Mucosa of stomach (tissue), 1 donor: Measurements from ENCODE around the gene ZBTB7A.

ENCODE experiments used
- H3K27me3 ChIP-seq: one replicate; pipeline ENCODE4 v1.7.0; 2013; ENCODE audit warnings: mild to moderate bottlenecking, low read length; ENCODE audit not compliant: control insufficient read depth, insufficient read depth
- H3K36me3 ChIP-seq: one replicate; pipeline ENCODE4 v1.7.0; 2013; ENCODE audit warnings: low read length; ENCODE audit not compliant: control insufficient read depth, insufficient read depth
- H3K4me1 ChIP-seq: one replicate; pipeline ENCODE4 v1.7.0; 2013; ENCODE audit warnings: mild to moderate bottlenecking, low read length; ENCODE audit not compliant: control insufficient read depth, insufficient read depth
- H3K4me3 ChIP-seq: one replicate; pipeline ENCODE4 v1.7.0; 2013; ENCODE audit warnings: low read length
- H3K9ac ChIP-seq: one replicate; pipeline ENCODE4 v1.7.0; 2013; ENCODE audit warnings: mild to moderate bottlenecking, low read length, moderate library complexity
- H3K9me3 ChIP-seq: one replicate; pipeline ENCODE4 v1.7.0; 2013; ENCODE audit warnings: mild to moderate bottlenecking, low read length, moderate library complexity; ENCODE audit not compliant: control insufficient read depth
- donor health status: Pancreatic carcinoma.

Gene ZBTB7A

DNA sequence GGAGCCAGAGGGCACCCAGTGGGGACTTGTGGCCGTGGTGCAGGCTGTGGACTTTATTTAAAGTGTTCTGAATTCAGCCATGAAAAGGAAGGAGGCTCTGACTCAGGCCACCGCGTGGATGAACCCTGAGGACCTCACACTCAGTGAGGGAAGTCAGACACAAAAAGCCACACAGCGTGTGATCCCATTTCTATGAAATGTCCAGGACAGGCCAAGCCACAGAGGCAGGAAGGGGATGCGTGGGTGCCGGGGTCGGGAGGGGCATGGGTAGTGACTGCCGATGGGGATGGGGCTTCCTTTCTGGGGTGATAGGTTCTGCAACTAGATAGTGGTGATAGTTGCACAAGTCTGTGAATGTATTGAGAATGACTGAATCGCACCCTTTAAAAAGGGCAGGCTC is 8.7 kb upstream of the ZBTB7A start:
- Histone ChIP-seq H3K4me1 (peaks cover 18% of the 10 kb centered on the region), H3K4me3 (no peak overlapping the region), H3K9me3 (no peaks in the 10 kb centered on the region), H3K36me3 (no peaks in the 10 kb centered on the region), H3K9ac (no peak overlapping the region), H3K27me3 (no peaks in the 10 kb centered on the region)

DNA sequence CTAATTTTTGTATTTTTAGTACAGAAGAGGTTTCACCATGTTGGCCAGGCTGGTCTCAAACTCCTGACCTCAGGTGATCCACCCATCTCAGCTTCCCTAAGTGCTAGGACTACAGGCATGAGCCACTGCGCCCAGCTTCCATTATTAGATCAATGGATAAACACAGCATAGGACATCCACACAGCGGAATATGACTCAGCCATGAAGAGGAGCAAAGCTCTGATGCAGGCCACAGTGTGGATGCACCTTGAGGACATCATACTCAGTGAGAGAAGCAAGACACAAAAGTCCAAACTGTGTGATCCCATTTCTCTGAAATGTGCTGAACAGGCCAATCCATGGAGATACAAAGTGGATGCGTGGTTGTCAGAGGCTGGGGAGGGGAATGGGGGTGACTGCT is 4.9 kb upstream of the ZBTB7A start:
- no peak overlapping the region for H3K9ac ChIP-seq
- no peak overlapping the region for H3K4me3 ChIP-seq
- H3K27me3 ChIP-seq: no peaks in the 10 kb centered on the region
- H3K36me3 ChIP-seq: no peaks in the 10 kb centered on the region
- H3K9me3 ChIP-seq: no peaks in the 10 kb centered on the region
- H3K4me1 ChIP-seq: peaks cover 9% of the 10 kb centered on the region

DNA sequence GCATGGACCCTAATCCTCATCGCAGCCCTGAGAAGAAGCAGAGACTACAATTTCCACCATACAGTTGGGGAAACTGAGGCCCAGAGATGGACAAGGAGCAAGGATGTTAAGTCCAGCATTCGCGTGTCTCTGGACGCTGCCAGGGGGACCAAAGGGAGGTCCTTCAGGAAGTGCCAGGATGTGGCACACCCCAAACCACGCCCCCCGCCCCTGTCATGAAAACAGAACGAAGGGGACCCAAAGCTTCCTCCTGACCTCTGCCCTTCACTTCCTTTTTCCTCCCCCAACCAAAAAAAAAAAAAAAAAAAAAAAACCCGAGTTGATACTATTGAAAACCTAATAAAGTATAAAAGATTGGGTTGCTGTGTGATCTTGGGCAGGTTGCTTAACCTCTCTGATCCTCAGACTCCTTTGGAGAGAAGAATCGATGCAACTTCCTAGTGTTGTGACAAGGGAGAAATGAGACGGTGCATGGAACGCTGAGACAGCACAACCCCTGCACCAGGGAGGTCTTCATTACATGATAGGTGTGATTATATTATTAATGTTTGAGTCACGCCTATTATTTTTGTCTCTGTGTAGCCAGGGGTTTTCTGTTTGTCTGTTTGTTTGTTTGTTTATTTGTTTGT is 2.7 kb upstream of the ZBTB7A start:
- Histone ChIP-seq H3K4me3 (no peak overlapping the region), H3K9ac (no peak overlapping the region), H3K9me3 (no peaks in the 10 kb centered on the region)

DNA sequence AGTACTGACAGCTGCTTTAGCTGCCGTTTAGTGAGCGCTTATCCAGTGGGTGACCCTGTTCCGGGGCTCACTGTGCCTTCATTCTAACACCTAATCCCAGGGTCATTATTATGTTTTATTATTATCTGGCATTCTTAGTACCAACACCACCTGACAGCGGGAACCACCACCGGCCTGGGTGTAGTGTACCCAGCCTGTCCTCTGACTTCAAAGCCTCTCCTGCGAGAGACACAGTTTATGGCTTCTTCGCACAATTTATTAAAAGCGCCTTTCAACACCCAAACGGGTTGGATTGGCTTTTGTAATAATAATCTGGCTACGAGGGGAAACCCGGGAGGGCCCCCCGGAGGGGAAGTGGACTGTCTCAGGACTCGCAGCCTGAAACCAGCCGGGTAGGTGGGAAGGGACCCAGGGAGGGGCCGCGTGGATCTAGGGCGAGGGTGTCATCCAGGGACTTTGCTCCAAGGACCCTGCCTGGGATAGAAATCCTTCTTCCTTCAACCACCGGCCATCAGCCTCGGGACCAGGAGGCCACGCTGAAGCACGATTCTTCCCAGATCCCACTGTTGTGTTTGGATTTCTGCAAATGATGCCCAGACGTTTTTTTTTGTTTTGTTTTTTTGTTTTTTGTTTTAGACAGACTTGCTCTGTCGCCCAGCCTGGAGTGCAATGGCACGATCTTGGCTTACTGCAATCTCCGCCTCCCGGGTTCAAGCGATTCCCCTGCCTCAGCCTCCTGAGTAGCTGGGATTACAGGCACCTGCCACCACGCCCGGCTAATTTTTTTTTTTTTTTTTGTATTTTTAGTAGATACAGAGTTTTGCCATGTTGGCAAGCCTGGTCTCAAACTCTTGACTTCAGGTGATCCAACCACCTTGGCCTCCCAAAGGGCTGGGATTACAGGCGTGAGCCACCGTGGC is 1.6 kb upstream of the ZBTB7A start:
- H3K36me3 ChIP-seq: no peaks in the 10 kb centered on the region
- no peaks in the 10 kb centered on the region for H3K27me3 ChIP-seq
- peak overlapping the region; percentile 84 for H3K9ac ChIP-seq
- H3K4me1 ChIP-seq: peaks cover 16% of the 10 kb centered on the region
- H3K9me3 ChIP-seq: no peaks in the 10 kb centered on the region
- no peak overlapping the region for H3K4me3 ChIP-seq

More for the DNA sequence above, 2.7 kb upstream of the ZBTB7A start:
- Histone ChIP-seq H3K36me3 (no peaks in the 10 kb centered on the region), H3K27me3 (no peaks in the 10 kb centered on the region), H3K4me1 (peaks cover 9% of the 10 kb centered on the region)

DNA sequence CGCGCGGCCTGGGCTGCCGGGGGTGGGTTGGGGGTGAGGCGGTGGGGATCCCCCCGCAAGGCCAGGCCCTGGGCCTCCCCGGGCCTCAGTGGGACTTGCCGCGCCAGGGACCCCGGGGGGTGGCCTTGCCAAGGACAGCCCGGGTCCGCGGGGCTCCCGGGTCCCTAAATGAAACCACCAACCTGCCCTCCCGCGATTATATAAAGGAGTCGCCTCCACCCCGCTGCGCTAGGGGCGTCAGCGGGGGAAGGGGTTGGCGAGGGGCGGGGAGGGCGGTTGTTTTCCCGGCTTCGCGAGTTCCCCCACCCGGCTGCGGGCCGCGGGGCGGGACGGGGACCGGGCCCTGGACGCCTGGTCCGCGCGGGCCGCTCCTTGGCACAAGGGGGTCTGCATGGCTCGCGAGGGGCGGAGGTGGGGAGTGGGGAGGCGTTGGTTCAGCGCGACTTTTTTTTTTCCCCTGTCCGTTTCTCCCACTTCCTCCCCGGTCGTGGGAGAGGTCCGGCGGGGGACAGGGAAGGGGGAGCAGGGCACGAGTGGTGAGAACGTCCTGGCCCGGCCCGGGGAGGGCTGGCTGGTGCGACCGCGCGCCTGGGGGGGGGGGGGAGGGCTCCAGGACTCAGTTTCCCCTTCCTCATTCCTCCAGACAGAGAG is 822 bp upstream of the ZBTB7A start:
- peaks cover 24% of the 10 kb centered on the region for H3K4me1 ChIP-seq
- no peaks in the 10 kb centered on the region for H3K27me3 ChIP-seq
- peak overlapping the region; percentile 84 for H3K9ac ChIP-seq
- no peaks in the 10 kb centered on the region for H3K36me3 ChIP-seq
- peak overlapping the region; percentile 36 for H3K4me3 ChIP-seq
- no peaks in the 10 kb centered on the region for H3K9me3 ChIP-seq

DNA sequence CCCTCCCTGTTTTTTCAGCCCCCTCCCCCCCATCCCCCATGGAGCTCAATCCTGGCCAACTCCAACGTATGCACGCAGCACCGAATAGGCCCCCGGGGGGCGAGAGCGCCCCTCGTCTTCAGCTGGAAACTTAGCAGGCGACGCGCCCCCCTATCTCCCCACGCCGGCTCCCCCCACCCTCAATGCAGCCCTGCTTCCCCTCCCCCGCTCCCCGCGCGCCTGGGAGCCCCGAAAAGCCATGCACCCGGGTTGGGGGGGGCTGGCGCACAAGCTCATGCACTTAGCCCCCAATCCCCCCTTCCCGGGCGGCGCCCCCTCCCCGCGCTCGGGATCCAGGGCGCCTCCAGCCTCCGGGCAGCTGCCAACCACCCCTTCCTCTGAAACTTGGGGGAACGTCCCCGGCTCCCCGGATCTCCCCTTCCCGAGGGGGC is 508 bp downstream of the ZBTB7A start:
- Histone ChIP-seq H3K4me1 (peaks cover 38% of the 10 kb centered on the region), H3K9ac (peak overlapping the region; percentile 81)

DNA sequence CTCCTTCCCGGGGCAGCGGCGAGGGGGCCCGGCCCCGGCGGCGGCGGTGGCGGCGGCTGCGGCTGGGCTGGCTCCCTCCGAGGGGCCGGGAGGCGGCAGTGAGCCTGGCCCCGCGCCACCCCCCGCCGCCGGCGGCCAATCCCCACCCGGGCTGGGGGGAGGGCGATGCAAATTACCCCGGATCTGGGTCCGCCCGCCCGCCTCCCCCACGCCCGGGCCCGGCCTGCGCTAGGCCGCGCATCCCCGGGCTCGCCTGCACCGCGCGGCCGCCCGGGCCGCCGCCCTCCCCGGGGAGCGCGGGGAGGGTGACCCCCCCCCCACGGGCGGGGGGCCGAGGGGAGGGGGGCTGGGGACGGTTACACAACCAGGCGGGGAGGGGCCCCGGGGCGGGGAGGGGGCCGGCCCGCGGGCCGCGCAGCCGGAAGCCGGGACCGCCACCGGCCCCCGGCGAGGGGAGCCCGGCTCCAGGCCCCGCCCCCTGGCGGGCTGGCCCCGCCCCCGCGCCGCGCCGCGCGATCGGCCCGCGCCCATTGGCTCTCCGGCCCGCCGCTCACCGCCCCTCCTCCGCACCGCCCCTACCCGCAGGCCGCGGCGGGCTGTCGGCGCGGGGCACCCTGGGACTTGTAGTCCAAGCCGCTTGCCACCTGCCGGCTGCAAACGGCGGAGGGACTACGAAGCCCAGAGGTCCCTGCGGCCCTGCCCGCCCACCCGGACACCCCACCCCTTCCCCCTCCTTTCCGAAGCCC is 1.1 kb downstream of the ZBTB7A start:
- H3K27me3 ChIP-seq: no peaks in the 10 kb centered on the region
- no peaks in the 10 kb centered on the region for H3K36me3 ChIP-seq
- H3K9ac ChIP-seq: no peak overlapping the region
- no peaks in the 10 kb centered on the region for H3K9me3 ChIP-seq
- H3K4me3 ChIP-seq: no peak overlapping the region
- peaks cover 43% of the 10 kb centered on the region for H3K4me1 ChIP-seq

More for the DNA sequence above, 508 bp downstream of the ZBTB7A start:
- Histone ChIP-seq H3K27me3 (no peaks in the 10 kb centered on the region), H3K9me3 (no peaks in the 10 kb centered on the region), H3K4me3 (no peak overlapping the region), H3K36me3 (no peaks in the 10 kb centered on the region)

DNA sequence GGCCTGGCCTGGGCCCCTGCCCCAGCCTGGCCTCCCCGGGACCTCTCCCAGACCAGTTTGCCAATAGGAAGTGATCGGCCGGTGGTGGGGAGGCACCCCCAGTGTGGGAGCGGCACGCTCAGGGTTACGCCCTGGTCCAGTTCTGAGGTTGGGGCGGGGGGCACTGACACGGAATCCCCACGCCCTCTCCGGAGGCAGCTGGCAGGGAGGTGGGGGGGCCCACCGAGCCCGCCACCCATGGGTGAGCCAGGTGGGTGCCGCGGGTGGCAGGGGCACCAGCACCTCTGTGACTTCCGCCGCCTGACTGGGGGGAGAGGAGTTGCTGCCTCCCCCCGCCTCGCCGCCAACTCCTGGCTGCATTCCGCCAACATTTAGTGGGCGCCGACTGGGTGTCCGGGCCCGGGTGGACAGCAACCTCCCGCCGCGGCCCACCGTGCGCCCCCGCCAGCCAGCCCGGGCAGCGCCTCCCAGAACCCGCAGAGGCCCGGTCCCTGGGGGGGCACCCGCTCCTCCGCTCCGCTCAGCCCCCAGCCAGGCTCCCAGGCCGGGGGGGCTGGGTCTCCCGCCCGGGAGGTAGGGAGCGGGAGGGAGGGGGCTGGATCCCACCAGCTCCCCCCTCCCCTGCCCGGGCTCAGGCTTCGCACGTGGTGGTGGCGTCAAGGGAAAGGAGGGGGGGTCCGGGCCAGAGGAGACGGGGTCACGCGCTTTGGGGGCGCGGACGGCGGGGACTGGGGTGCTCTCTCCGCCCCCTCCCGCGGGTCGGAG is 2.0 kb downstream of the ZBTB7A start:
- no peaks in the 10 kb centered on the region for H3K27me3 ChIP-seq
- H3K9ac ChIP-seq: peak overlapping the region; percentile 86
- peaks cover 53% of the 10 kb centered on the region for H3K4me1 ChIP-seq

DNA sequence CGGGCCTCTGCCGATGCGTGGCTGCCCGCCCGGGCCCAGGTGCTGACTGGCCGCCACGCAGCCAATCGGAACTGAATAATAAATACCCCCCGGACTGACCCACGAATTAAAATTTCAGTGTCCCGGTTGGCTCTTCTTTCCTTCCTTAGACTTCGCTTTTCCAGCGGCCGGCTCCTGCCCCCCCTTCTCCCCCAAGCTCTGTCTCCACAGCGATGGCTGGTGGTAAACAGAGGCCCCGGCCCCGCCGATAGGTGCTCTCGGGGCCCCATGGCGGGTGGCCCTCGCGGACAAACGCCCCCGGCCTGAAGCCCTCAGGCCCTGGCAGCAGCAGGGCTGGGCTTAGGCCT is 2.6 kb downstream of the ZBTB7A start:
- H3K9me3 ChIP-seq: no peaks in the 10 kb centered on the region
- H3K4me3 ChIP-seq: peak overlapping the region; percentile 49
- no peaks in the 10 kb centered on the region for H3K36me3 ChIP-seq
- H3K4me1 ChIP-seq: peaks cover 58% of the 10 kb centered on the region
- no peaks in the 10 kb centered on the region for H3K27me3 ChIP-seq
- peak overlapping the region; percentile 86 for H3K9ac ChIP-seq

More for the DNA sequence above, 2.0 kb downstream of the ZBTB7A start:
- Histone ChIP-seq H3K9me3 (no peaks in the 10 kb centered on the region), H3K4me3 (peak overlapping the region; percentile 49), H3K36me3 (no peaks in the 10 kb centered on the region)

DNA sequence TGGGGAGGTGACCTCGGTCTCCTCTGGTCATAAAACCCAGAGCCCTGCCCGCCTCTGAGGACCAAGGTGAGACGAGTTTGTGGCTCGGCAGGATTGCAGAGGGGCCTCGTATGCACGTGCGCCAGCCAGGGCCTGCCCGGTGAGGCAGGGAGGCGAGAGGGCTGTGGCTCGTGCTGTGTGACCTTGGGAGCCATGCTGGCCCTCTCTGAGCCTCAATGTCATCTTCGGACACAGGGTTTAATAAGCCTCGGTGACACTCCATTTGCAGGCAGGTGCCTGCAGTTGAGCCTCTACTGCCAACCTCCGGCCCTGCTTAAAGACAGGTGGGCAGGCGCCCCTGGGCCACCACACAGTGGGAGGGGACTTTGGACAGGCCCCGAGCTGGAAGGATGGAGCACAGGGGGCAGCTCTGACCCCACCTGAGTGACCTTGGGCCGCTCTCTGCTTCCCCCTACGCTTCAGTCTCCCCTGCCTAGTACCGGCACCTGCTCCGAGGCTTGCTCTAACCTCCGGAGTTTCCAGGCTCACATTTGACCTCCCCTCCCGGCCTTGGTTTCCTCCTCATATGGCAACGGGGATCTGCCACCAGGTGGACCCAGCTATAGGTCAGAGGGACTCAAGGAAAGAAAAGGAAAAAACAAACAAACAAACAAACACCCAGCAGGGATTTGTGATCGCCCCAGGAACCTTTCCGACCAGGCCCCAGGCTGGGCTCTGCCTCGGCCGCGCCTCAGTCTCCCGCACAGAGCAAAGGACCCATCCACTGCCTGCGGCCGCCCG is 3.1 kb downstream of the ZBTB7A start:
- H3K36me3 ChIP-seq: no peaks in the 10 kb centered on the region
- peak overlapping the region; percentile 86 for H3K9ac ChIP-seq
- no peaks in the 10 kb centered on the region for H3K27me3 ChIP-seq
- H3K9me3 ChIP-seq: no peaks in the 10 kb centered on the region
- H3K4me3 ChIP-seq: peak overlapping the region; percentile 49
- H3K4me1 ChIP-seq: peaks cover 61% of the 10 kb centered on the region
